HepG2 (cell line): ENCODE results near the gene PSMD1. TPM values are rescaled to one million over a fixed set of nuclear protein-coding genes. Genes with fewer than 3 reads are reported as not detected.
A peak's percentile ranks its signal among the peaks of the same experiment; 100 is the strongest.

Experiments
- CHD2 ChIP-seq: IDR thresholded peaks from 2 replicates; pipeline ENCODE4 v1.6.1; 2011; ENCODE audit warnings: low read depth, low read length, improper control_type of control experiment
- DRAP1 ChIP-seq: IDR thresholded peaks from 2 replicates; pipeline ENCODE4 v1.6.1; 2016; ENCODE audit warnings: missing genetic modification reagents, missing compliant biosample characterization
- ELK4 ChIP-seq: sonication (generic); formaldehyde crosslinking; IDR thresholded peaks from 2 replicates; pipeline ENCODE4 v1.9.0; 2021; ENCODE audit warnings: missing genetic modification reagents, borderline replicate concordance
- GLMP ChIP-seq: sonication (generic); formaldehyde crosslinking; IDR thresholded peaks from 2 replicates; pipeline ENCODE4 v1.9.0; 2021; ENCODE audit warnings: missing genetic modification reagents, mild to moderate bottlenecking, borderline replicate concordance
- HNF4A ChIP-seq: sonication (generic); formaldehyde crosslinking; IDR thresholded peaks from 2 replicates; pipeline ENCODE4 v1.4.0; 2020; ENCODE audit warnings: missing genetic modification reagents
- KLF12 ChIP-seq: sonication (generic); formaldehyde crosslinking; IDR thresholded peaks from 2 replicates; pipeline ENCODE4 v1.4.0; 2020; ENCODE audit warnings: missing genetic modification reagents, borderline replicate concordance
- RNF2 ChIP-seq: fragments of 450-650 bp; conservative IDR thresholded peaks from 2 replicates; pipeline ENCODE4 v1.6.1; 2016; ENCODE audit warnings: low read depth
- SRSF4 ChIP-seq: fragments of 200-400 bp; formaldehyde crosslinking; IDR thresholded peaks from one replicate; pipeline ENCODE4 v1.6.1; 2018; ENCODE audit warnings: mild to moderate bottlenecking, low read depth, low read length, moderate library complexity; ENCODE audit not compliant: poor library complexity, severe bottlenecking
- TBL1XR1 ChIP-seq: fragments of 150-350 bp; IDR thresholded peaks from 2 replicates; pipeline ENCODE4 v1.6.1; 2014; ENCODE audit warnings: borderline replicate concordance, low read length; ENCODE audit not compliant: partially characterized antibody
- YY1 ChIP-seq: IDR thresholded peaks from 2 replicates; pipeline ENCODE4 v1.6.1; 2011; ENCODE audit warnings: low read length, low read depth, moderate library complexity, mild to moderate bottlenecking; ENCODE audit not compliant: insufficient read depth, insufficient replicate concordance
- ZBTB38 ChIP-seq: sonication (generic); formaldehyde crosslinking; IDR thresholded peaks from 2 replicates; pipeline ENCODE4 v1.5.1; 2020; ENCODE audit warnings: mild to moderate bottlenecking, missing genetic modification reagents
- ZBTB4 ChIP-seq: sonication (generic); formaldehyde crosslinking; IDR thresholded peaks from 2 replicates; pipeline ENCODE4 v1.4.0; 2020; ENCODE audit warnings: missing genetic modification reagents, mild to moderate bottlenecking, borderline replicate concordance
- ZFX ChIP-seq: sonication (generic); formaldehyde crosslinking; IDR thresholded peaks from 2 replicates; pipeline ENCODE4 v1.4.0; 2020; ENCODE audit warnings: mild to moderate bottlenecking, low read depth, missing genetic modification reagents, moderate library complexity
- ZNF24 ChIP-seq: fragments of 450-650 bp; IDR thresholded peaks from 2 replicates; pipeline ENCODE4 v1.6.1; 2017; ENCODE audit warnings: antibody characterized with exemption, mild to moderate bottlenecking
- ZNF362 ChIP-seq: sonication (generic); formaldehyde crosslinking; IDR thresholded peaks from 2 replicates; pipeline ENCODE4 v1.4.0; 2020; ENCODE audit warnings: missing genetic modification reagents, mild to moderate bottlenecking, borderline replicate concordance
- ZNF432 ChIP-seq: sonication (generic); formaldehyde crosslinking; IDR thresholded peaks from 2 replicates; pipeline ENCODE4 v1.5.0; 2020; ENCODE audit warnings: missing genetic modification reagents, mild to moderate bottlenecking, borderline replicate concordance
- ZNF615 ChIP-seq: sonication (generic); formaldehyde crosslinking; IDR thresholded peaks from 2 replicates; pipeline ENCODE4 v1.5.0; 2020; ENCODE audit warnings: mild to moderate bottlenecking, missing genetic modification reagents, borderline replicate concordance
- ZNF761 ChIP-seq: sonication (generic); formaldehyde crosslinking; conservative IDR thresholded peaks from 2 replicates; pipeline ENCODE4 v1.4.0; 2020; ENCODE audit warnings: mild to moderate bottlenecking, missing genetic modification reagents
- polyA plus RNA-seq, 8 experiments: library from polyadenylated mRNA; depleted of rRNA in 3 of 8; stranded (reverse) in 7 of 8; unstranded in 1 of 8; fragments of >200 nt; fragmentation: Illumina TruSeq in 4 of 8; extraction: Trizol in 4 of 8; gene quantifications; 2 replicates each; pipeline versions ENCODE4 v1.2.1 to v1.2.3, GENCODE V29; 2011 to 2016; ENCODE audit warnings: low read depth in 4 of 8, missing spikeins in 1 of 8, mixed read lengths in 1 of 8; ENCODE audit not compliant: insufficient read depth in 1 of 8
- total RNA-seq, 5 experiments: library from RNA; depleted of rRNA; stranded (reverse); fragments of >200 nt; fragmentation: Illumina TruSeq; extraction: Trizol; gene quantifications; 2 replicates each; pipeline ENCODE4 v1.2.3, GENCODE V29; 2016; ENCODE audit warnings: low read depth in 1 of 5

Gene PSMD1
- total and polyA plus RNA-seq, 2 of the 13 experiments (the other 11 are each of a cell fraction or from before 2014, with no cell fraction given): 136 to 191 TPM

- TF ChIP-seq ELK4 (CRISPR knock-in tag) (no peak), ZBTB38 (CRISPR knock-in tag) (peak; percentile 88; the same call in 1 of the 2 replicates), YY1 (peak; percentile 73), RNF2 (peak; percentile 47; the same call in 1 of the 2 replicates), ZBTB4 (CRISPR knock-in tag) (no peak), ZFX (CRISPR knock-in tag) (peak; percentile 90), ZNF432 (no peak), ZNF761 (CRISPR knock-in tag) (peak; percentile 85), ZNF24 (peak; percentile 94), CHD2 (peak; percentile 59), GLMP (CRISPR knock-in tag) (no peak), DRAP1 (CRISPR knock-in tag) (no peak; the same call in 1 of the 2 replicates), TBL1XR1 (no peak), HNF4A (peak; percentile 34; the same call in 1 of the 2 replicates), ZNF615 (CRISPR knock-in tag) (no peak), SRSF4 (no peak), KLF12 (CRISPR knock-in tag) (no peak), ZNF362 (peak; percentile 26; the same call in 1 of the 2 replicates)
These were observed 141.9 kb downstream of the PSMD1 start, which contains the start of gene ARMC9 (continued) for GRCh38 chr2:231198291-231199173.
